Coronary artery (tissue), 2 donors: Measurements from ENCODE around the gene KAZN.

Source experiments
- DNase-seq: peaks from one replicate; pipeline ENCODE4 v3.0.0-alpha.2; 2017; ENCODE audit warnings: low spot score
- H3K27ac ChIP-seq, 2 donors: fragments of 200-600 bp; sonication (generic); one replicate each; pipeline ENCODE4 v1.5.1; 2016 to 2019
- H3K4me3 ChIP-seq: fragments of 200-600 bp; sonication (generic); 2 replicates; pipeline ENCODE4 v1.5.1; 2016; ENCODE audit warnings: mild to moderate bottlenecking, moderate library complexity
- TF ChIP-seq, protein P1 (sequence below): fragments of 200-600 bp; sonication (generic); IDR thresholded peaks from one replicate; pipeline ENCODE4 v1.5.1; 2019; ENCODE audit warnings: antibody characterized with exemption

The KAZN gene

DNA sequence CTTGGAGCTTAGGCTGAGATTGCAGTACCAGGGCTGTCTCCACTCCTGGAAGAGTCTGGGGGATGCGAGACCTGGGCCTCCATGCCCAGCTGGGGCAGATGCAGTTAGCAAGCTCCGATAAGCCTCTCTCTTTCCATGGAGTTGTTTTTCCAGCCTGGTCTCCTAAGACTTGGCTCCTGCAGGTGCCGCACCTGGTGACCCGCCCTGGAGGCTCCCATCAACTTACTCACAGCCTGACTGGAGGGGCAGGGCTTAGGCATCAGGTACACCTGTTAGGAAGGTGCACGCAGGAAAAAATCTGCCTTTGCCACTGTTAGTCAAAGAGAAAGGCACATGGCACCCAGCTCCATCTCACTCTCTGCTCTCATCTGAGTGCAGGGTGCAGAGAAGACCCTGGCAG is 356.9 kb downstream of the KAZN start:
- Histone ChIP-seq H3K27ac (no peak overlapping the region), H3K4me3 (no peak overlapping the region)
- DNase-seq = no peak
- TF ChIP-seq, protein P1, sequence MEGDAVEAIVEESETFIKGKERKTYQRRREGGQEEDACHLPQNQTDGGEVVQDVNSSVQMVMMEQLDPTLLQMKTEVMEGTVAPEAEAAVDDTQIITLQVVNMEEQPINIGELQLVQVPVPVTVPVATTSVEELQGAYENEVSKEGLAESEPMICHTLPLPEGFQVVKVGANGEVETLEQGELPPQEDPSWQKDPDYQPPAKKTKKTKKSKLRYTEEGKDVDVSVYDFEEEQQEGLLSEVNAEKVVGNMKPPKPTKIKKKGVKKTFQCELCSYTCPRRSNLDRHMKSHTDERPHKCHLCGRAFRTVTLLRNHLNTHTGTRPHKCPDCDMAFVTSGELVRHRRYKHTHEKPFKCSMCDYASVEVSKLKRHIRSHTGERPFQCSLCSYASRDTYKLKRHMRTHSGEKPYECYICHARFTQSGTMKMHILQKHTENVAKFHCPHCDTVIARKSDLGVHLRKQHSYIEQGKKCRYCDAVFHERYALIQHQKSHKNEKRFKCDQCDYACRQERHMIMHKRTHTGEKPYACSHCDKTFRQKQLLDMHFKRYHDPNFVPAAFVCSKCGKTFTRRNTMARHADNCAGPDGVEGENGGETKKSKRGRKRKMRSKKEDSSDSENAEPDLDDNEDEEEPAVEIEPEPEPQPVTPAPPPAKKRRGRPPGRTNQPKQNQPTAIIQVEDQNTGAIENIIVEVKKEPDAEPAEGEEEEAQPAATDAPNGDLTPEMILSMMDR = no peak

DNA sequence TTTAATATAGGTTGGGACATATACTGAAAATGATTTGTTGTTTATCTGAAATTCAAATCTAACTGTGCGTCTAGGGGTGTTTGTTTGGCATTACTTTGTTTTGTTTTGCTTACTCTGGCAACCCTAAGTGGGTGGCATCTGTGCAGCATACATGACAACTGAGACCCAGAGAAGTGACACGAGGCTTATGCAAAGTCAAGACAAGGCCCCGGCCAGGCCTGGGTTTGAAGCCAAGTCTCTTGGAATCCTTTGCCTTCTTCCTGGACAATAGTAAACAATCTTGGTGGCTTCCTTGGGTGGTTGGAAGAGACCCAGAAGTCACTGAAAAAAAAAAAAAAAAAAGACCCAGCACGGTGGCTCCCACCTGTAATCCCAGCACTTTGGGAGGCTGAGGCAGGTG is 357.5 kb downstream of the KAZN start:
- TF ChIP-seq, protein P1 = no peak
- no peak for DNase-seq
- H3K27ac ChIP-seq = no peak overlapping the region
- H3K4me3 ChIP-seq = no peak overlapping the region

DNA sequence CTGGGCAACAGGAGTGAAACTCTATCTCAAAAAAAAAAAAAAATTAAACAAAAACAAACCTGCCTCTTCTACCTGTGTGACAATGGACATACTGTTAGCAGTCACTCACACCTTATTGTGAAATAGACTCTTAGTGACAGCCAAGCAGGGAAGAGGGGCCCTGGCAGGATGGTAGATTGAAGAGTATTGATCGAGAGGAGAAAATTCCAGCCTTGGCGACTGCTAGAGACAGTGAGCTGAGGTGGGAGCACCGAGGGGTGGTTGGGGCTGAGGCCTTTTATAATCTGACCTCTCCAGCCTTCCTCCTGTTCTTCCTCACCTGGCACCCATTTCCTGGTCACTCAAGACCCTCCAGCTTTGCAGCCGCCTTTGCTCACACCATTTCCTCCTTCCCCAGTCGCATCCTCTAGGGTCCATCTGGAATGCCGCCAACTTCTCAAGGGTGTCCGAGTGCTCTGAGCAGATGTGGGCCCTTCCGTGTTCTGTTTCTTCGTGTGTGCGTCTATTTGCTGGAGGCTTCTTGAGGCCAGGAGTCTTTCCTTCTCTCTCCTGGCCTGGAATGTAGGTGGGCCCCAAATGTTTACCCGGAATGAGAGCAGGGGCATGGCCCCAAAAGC is 358.2 kb downstream of the KAZN start:
- Histone ChIP-seq H3K27ac (no peak overlapping the region), H3K4me3 (no peak overlapping the region)
- DNase-seq = no peak
- TF ChIP-seq, protein P1 = no peak

DNA sequence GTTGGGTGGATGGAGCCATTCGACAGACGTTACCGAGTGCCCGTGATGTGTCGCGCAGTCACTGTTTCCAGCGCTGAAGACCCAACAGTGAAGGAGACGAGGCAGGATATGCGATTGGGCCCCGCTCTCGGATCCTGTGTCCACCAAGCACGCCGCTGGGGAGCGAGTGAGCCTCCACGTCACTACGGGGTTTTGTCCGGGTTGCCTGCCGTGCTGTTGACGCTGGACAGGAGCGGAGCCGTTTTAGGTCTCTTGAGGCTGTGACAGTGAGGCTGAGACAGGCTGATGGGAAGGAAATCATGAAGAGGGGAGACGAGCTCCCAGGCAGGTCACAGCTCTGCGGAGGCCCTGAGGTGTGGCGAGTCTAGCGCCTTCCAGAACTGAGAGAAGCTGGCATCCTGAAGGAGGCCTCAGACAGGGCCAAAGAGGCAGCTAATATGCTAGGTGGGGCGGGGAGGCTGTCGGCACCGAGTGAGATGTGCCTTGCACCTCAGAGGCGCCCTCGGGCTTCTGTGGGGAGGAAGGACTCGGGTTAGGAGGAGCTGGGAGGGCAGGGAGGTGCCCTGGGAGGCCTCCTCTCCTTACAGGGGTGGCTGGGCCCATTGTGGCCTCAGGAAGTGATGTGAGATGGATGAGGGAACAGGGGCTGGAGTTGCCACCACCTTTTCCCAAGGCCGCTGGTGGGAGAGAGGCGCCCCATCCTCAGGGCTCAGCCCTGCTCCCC is 359.1 kb downstream of the KAZN start:
- TF ChIP-seq, protein P1 = no peak
- Histone ChIP-seq H3K27ac (no peak overlapping the region), H3K4me3 (no peak overlapping the region)
- no peak for DNase-seq

DNA sequence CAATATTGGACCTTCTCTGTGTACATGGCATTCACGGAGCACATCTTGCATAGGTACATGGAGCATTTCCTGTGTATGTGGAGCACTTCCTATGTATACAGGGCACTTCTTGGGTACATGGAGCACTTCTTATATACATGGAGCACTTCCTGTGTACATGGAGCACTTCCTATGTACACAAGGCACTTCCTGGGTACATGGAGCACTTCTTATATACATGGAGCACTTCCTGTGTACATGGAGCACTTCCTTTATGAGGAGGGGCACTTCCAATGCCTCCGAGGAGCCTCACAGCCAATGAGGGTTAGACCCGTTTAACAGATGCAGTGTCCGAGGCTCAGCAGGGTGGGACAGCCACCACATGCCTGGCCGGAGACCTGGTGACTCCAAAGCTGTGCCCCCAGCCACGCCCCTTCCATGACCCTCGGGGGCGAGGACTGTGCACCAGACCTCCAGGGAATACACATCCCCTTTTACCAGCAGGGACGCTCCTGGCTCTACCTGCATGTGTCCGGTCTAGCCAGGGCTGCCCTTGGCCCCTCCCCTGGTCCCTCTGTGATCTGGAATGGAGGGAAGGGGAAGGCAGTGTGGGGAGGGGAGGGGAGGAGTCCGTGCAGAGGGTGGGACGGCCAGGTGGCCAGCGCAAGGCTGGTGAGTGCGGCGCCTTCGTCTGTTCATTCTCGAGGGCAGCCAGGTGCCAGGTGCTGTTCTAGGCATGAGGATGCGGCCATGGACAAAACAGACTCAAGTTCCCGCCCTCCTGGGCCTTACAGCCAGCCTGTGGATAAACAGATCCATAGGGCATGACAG is 360.0 kb downstream of the KAZN start:
- DNase-seq = no peak
- TF ChIP-seq, protein P1 = no peak
- no peak overlapping the region for H3K4me3 ChIP-seq
- no peak overlapping the region for H3K27ac ChIP-seq

DNA sequence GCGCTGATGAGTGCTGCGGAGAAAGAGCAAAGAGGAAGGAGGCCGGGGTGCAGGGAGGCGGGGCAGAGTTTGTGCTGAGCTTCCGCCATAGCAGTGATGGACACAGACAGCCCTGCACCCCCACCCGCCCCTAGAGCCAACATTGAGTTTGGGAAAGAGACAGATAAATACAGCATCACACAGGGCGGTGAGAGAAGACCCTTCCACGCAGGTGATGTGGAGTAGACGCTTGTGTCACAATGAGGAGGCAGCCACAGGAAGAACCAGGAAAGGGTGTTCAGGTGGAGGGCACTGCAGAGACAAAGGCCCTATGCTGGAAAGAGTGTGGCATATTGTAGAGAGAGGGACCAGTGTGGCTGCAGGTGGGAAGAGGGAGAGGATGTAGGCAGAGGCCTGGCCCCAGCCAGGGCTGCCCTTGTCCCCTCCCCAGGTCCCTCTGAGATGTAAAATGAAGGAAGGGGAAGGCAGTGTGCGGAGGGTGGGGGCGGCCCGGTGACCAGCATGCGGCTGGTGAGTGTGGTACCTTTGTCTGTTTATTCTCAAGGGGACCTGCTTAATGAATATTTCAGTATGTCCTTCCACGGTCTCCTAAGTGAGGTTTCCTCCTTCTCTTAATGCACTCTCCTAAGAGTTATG is 360.7 kb downstream of the KAZN start:
- Histone ChIP-seq H3K27ac (no peak overlapping the region), H3K4me3 (no peak overlapping the region)
- TF ChIP-seq, protein P1 = no peak
- DNase-seq = no peak
